ENCODE measurements around the gene GALNS. TPM values are rescaled to one million over a fixed set of nuclear protein-coding genes. Genes with fewer than 3 reads are reported as not detected.
A peak's percentile ranks its signal among the peaks of the same experiment; 100 is the strongest.

GALNS gene
- total and polyA plus RNA-seq, 12 donors = 12.6 to 63.1 (median 36.2) TPM

GRCh38 chr16:88904676-88905365 is 48.1 kb upstream of the GALNS start:
- intact Hi-C loops (cut with DNase I) = no loop called here
- peak; percentile 69 to 87 (median 82) for DNase-seq
- H3K27me3 ChIP-seq = no peaks in the 10 kb centered on the region
- 61 to 68% (median 67%) methylated on average over 16 to 21 of the region's 21 CpGs for WGBS, 4 donors
- TF ChIP-seq POLR2A (IDR thresholded peaks at IDR 0.05) = peak in 1 of 2 donors; percentile 34
- no peak for TF ChIP-seq CTCF (IDR thresholded peaks at IDR 0.05)
- H3K4me3 ChIP-seq = peak overlapping the region in 1 of 4 donors; percentile 52
- H3K9me3 ChIP-seq (replicated peaks in 1 of 3) = no peaks in the 10 kb centered on the region
- peak overlapping the region in 4 of 5 donors; percentile 16 to 83 (median 42) for H3K27ac ChIP-seq
- H3K36me3 ChIP-seq (replicated peaks in 1 of 2) = no peaks in the 10 kb centered on the region
- peaks cover 0 to 11% of the 10 kb centered on the region in 2 donors for H3K4me1 ChIP-seq (replicated peaks in 1 of 2)

- DNase-seq = no peak
- TF ChIP-seq POLR2A (IDR thresholded peaks at IDR 0.05) = no peak
- no peak for TF ChIP-seq CTCF (IDR thresholded peaks at IDR 0.05)
- 76 to 96% (median 89%) methylated on average over 4 to 14 of the region's 14 CpGs for WGBS, 4 donors
Observed at GRCh38 chr16:88903267-88903666, 46.5 kb upstream of the GALNS start.

GRCh38 chr16:88902744-88903143 is 46.0 kb upstream of the GALNS start:
- DNase-seq = no peak
- intact Hi-C loops (cut with DNase I) = no loop called here
- Histone ChIP-seq H3K36me3 (replicated peaks in 1 of 2) (no peaks in the 10 kb centered on the region), H3K27ac (no peak overlapping the region), H3K9me3 (replicated peaks in 1 of 3) (no peaks in the 10 kb centered on the region), H3K27me3 (no peaks in the 10 kb centered on the region), H3K4me1 (replicated peaks in 1 of 2) (peaks cover 0 to 11% of the 10 kb centered on the region in 2 donors), H3K4me3 (no peak overlapping the region)
- 85 to 92% (median 89%) methylated on average over 8 to 16 of the region's 16 CpGs for WGBS, 4 donors
- TF ChIP-seq CTCF (IDR thresholded peaks at IDR 0.05) (no peak), POLR2A (IDR thresholded peaks at IDR 0.05) (no peak)

More at GRCh38 chr16:88903267-88903666, 46.5 kb upstream of the GALNS start:
- Histone ChIP-seq H3K4me3 (no peak overlapping the region), H3K27me3 (no peaks in the 10 kb centered on the region), H3K36me3 (replicated peaks in 1 of 2) (no peaks in the 10 kb centered on the region), H3K4me1 (replicated peaks in 1 of 2) (peaks cover 0 to 11% of the 10 kb centered on the region in 2 donors), H3K27ac (no peak overlapping the region), H3K9me3 (replicated peaks in 1 of 3) (no peaks in the 10 kb centered on the region)
- intact Hi-C loops (cut with DNase I) = no loop called here

- Histone ChIP-seq H3K27ac (no peak overlapping the region), H3K9me3 (replicated peaks in 1 of 3) (no peaks in the 10 kb centered on the region), H3K36me3 (replicated peaks in 1 of 2) (no peaks in the 10 kb centered on the region), H3K4me3 (no peak overlapping the region), H3K4me1 (replicated peaks in 1 of 2) (peaks cover 0 to 11% of the 10 kb centered on the region in 2 donors), H3K27me3 (no peaks in the 10 kb centered on the region)
- TF ChIP-seq CTCF (IDR thresholded peaks at IDR 0.05) = no peak
- TF ChIP-seq POLR2A (IDR thresholded peaks at IDR 0.05) = no peak
- intact Hi-C loops (cut with DNase I) = no loop called here
- whole genome bisulfite sequencing, 4 donors = 80 to 94% (median 90%) methylated on average over 2 to 26 of the region's 26 CpGs
- DNase-seq = no peak
Observed at GRCh38 chr16:88901718-88902337, 45.1 kb upstream of the GALNS start.

Measured in adrenal gland (tissue), 12 donors.